GM04503 (cell line): ENCODE data around the gene WWOX.

Experiments used
- DNase-seq: peaks from one replicate; pipeline ENCODE4 v3.0.0-alpha.2; 2012; ENCODE audit warnings: low read depth

WWOX gene

GRCh38 chr16:78303946-78304345, 204.5 kb downstream of the WWOX start:
- no peak for DNase-seq

GRCh38 chr16:78306361-78306760, 206.9 kb downstream of the WWOX start:
- no peak for DNase-seq

- no peak for DNase-seq
These were observed 208.5 kb downstream of the WWOX start for GRCh38 chr16:78307824-78308528.

GRCh38 chr16:78309763-78310162, 210.3 kb downstream of the WWOX start:
- no peak for DNase-seq

- DNase-seq, result no peak
These were observed 210.7 kb downstream of the WWOX start for GRCh38 chr16:78310196-78310595.

- no peak for DNase-seq
These were observed 211.6 kb downstream of the WWOX start for GRCh38 chr16:78310990-78311561.

- DNase-seq, result no peak
These were observed 212.4 kb downstream of the WWOX start for GRCh38 chr16:78311831-78312230.

- DNase-seq, result no peak
These were observed 218.2 kb downstream of the WWOX start for GRCh38 chr16:78317564-78318240.

GRCh38 chr16:78321620-78322360, 222.3 kb downstream of the WWOX start:
- DNase-seq, result no peak

GRCh38 chr16:78323315-78323714, 223.9 kb downstream of the WWOX start:
- no peak for DNase-seq

GRCh38 chr16:78324649-78325285, 225.3 kb downstream of the WWOX start:
- DNase-seq, result no peak

- no peak for DNase-seq
These were observed 226.3 kb downstream of the WWOX start for GRCh38 chr16:78325468-78326352.

GRCh38 chr16:78326731-78327130, 227.3 kb downstream of the WWOX start:
- DNase-seq, result no peak

GRCh38 chr16:78331731-78332130, 232.3 kb downstream of the WWOX start:
- DNase-seq, result no peak

- no peak for DNase-seq
These were observed 234.4 kb downstream of the WWOX start for GRCh38 chr16:78333808-78334207.

- no peak for DNase-seq
These were observed 241.1 kb downstream of the WWOX start for GRCh38 chr16:78340590-78340989.

GRCh38 chr16:78348068-78348467, 248.6 kb downstream of the WWOX start:
- DNase-seq, result no peak

- no peak for DNase-seq
These were observed 249.4 kb downstream of the WWOX start for GRCh38 chr16:78348886-78349285.

- no peak for DNase-seq
These were observed 252.7 kb downstream of the WWOX start for GRCh38 chr16:78352184-78352583.

GRCh38 chr16:78353640-78354275, 254.3 kb downstream of the WWOX start:
- DNase-seq, result no peak
